IMR-90 (cell line): ENCODE measurements around the gene GNAT2. TPM values are rescaled to one million over a fixed set of nuclear protein-coding genes. Genes with fewer than 3 reads are reported as not detected.
A peak's percentile ranks its signal among the peaks of the same experiment; 100 is the strongest.

Experiments
- ATAC-seq: fragments of 200-7000 bp; cut with Tn5 transposase; 2 replicates; pipeline ENCODE4 v1.9.1; 2020; ENCODE audit warnings: low read depth, mild to moderate bottlenecking, moderate library complexity
- BruUV-seq: library from RNA; stranded (reverse); fragments of 400-500 nt; replicated peaks from 2 replicates; lab custom pipeline; 2021; lab: Mats Ljungman, UMichigan
- CTCF ChIA-PET: fragments of 300-600 bp; formaldehyde crosslinking; extraction: SDS; loops from one replicate; lab custom pipeline; 2021; ENCODE audit warnings: antibody characterized with exemption; lab: Yijun Ruan, JAX
- POLR2A ChIA-PET: fragments of 300-600 bp; sonication (Branson Sonifier 250); formaldehyde crosslinking; loops from one replicate; lab custom pipeline; 2022; ENCODE audit warnings: antibody characterized with exemption; ENCODE audit not compliant: unreplicated experiment; lab: Charles Lee
- DNase-seq: peaks from one replicate; pipeline ENCODE4 v3.0.0; 2013
- H2AFZ ChIP-seq: replicated peaks from 2 replicates; pipeline ENCODE3; 2013; ENCODE audit warnings: low read length, mild to moderate bottlenecking; ENCODE audit not compliant: poor library complexity
- H2AK5ac ChIP-seq: 2 replicates; pipeline ENCODE4 v1.6.1; 2013; ENCODE audit warnings: low read depth, low read length, inconsistent platforms
- H2AK9ac ChIP-seq: replicated peaks from 2 replicates; pipeline ENCODE3; 2013; ENCODE audit warnings: mild to moderate bottlenecking, low read depth, low read length, moderate library complexity; ENCODE audit not compliant: poor library complexity
- H2BK120ac ChIP-seq: 2 replicates; pipeline ENCODE4 v1.6.1; 2013; ENCODE audit warnings: low read depth, low read length, inconsistent platforms
- H2BK15ac ChIP-seq: 3 replicates; pipeline ENCODE4 v1.6.1; 2013; ENCODE audit warnings: low read depth, low read length, inconsistent platforms
- H2BK20ac ChIP-seq: 2 replicates; pipeline ENCODE4 v1.6.1; 2013; ENCODE audit warnings: low read depth, mild to moderate bottlenecking, inconsistent platforms, low read length, moderate library complexity
- H2BK5ac ChIP-seq: 2 replicates; pipeline ENCODE4 v1.6.1; 2013; ENCODE audit warnings: mild to moderate bottlenecking, low read depth, low read length, inconsistent platforms; ENCODE audit not compliant: poor library complexity, severe bottlenecking
- H3K14ac ChIP-seq: replicated peaks from 2 replicates; pipeline ENCODE4 v1.6.1; 2013; ENCODE audit warnings: low read depth, low read length, inconsistent platforms
- H3K18ac ChIP-seq: 2 replicates; pipeline ENCODE4 v1.6.1; 2013; ENCODE audit warnings: low read depth, low read length, control low read depth
- H3K23ac ChIP-seq: 2 replicates; pipeline ENCODE4 v1.6.1; 2013; ENCODE audit warnings: low read depth, low read length, inconsistent platforms
- H3K27ac ChIP-seq: 2 replicates; pipeline ENCODE4 v1.5.1; 2013; ENCODE audit warnings: mild to moderate bottlenecking, control low read depth, low read length; ENCODE audit not compliant: insufficient read depth
- H3K27me3 ChIP-seq: 2 replicates; pipeline ENCODE4 v1.6.1; 2013; ENCODE audit warnings: low read length; ENCODE audit not compliant: control insufficient read depth, insufficient read depth
- H3K36me3 ChIP-seq: 2 replicates; pipeline ENCODE4 v1.6.1; 2013; ENCODE audit warnings: low read length, mixed read lengths; ENCODE audit not compliant: control insufficient read depth, insufficient read depth
- H3K4ac ChIP-seq: 2 replicates; pipeline ENCODE4 v1.6.1; 2013; ENCODE audit warnings: low read depth, low read length, inconsistent platforms
- H3K4me1 ChIP-seq: 2 replicates; pipeline ENCODE4 v1.6.1; 2013; ENCODE audit warnings: low read length, mixed read lengths; ENCODE audit not compliant: control insufficient read depth, insufficient read depth
- H3K4me2 ChIP-seq: 2 replicates; pipeline ENCODE4 v1.6.1; 2013; ENCODE audit warnings: low read depth, mild to moderate bottlenecking, control low read depth, low read length, moderate library complexity
- H3K4me3 ChIP-seq: 2 replicates; pipeline ENCODE4 v1.5.1; 2013; ENCODE audit warnings: low read depth, mild to moderate bottlenecking, control low read depth, low read length, moderate library complexity; ENCODE audit not compliant: insufficient read depth
- H3K56ac ChIP-seq: 2 replicates; pipeline ENCODE4 v1.6.1; 2013; ENCODE audit warnings: low read length, inconsistent platforms; ENCODE audit not compliant: insufficient read depth; ENCODE audit errors: extremely low read depth
- H3K79me1 ChIP-seq, 2 experiments: 2 replicates each; pipeline ENCODE4 v1.6.1; 2013; ENCODE audit warnings: low read length in 2 of 2, inconsistent platforms in 1 of 2, low read depth in 1 of 2
- H3K9ac ChIP-seq: 2 replicates; pipeline ENCODE4 v1.6.1; 2013; ENCODE audit warnings: low read depth, low read length, control low read depth
- H3K9me1 ChIP-seq: 2 replicates; pipeline ENCODE4 v1.6.1; 2013; ENCODE audit warnings: low read length, inconsistent platforms; ENCODE audit not compliant: insufficient read depth
- H3K9me3 ChIP-seq: 2 replicates; pipeline ENCODE4 v1.6.1; 2013; ENCODE audit warnings: low read length; ENCODE audit not compliant: control insufficient read depth, insufficient read depth
- H4K20me1 ChIP-seq: 2 replicates; pipeline ENCODE4 v1.6.1; 2013; ENCODE audit warnings: low read length, inconsistent platforms; ENCODE audit not compliant: insufficient read depth
- H4K5ac ChIP-seq: 2 replicates; pipeline ENCODE4 v1.6.1; 2013; ENCODE audit warnings: mild to moderate bottlenecking, low read depth, low read length, control low read depth
- H4K8ac ChIP-seq, 2 experiments: 2 replicates each; pipeline ENCODE4 v1.6.1; 2013; ENCODE audit warnings: low read depth in 2 of 2, low read length in 2 of 2, control low read depth in 1 of 2, inconsistent platforms in 1 of 2
- H4K91ac ChIP-seq: 2 replicates; pipeline ENCODE4 v1.6.1; 2013; ENCODE audit warnings: low read depth, low read length, inconsistent platforms; ENCODE audit not compliant: insufficient read depth
- CEBPB ChIP-seq: IDR thresholded peaks from 2 replicates; pipeline ENCODE4 v1.6.1; 2012; ENCODE audit warnings: low read depth, low read length, improper control_type of control experiment
- POLR2A ChIP-seq: IDR thresholded peaks from 2 replicates; pipeline ENCODE4 v1.6.1; 2012; ENCODE audit warnings: mild to moderate bottlenecking, low read depth, low read length
- WGBS, 2 experiments: methylation state at CpG; one replicate each; pipeline versions ENCODE4 v1.1.5 to v1.1.7; 2013; ENCODE audit warnings: missing lambda C conversion rate in 2 of 2; ENCODE audit not compliant: insufficient read length in 1 of 2; ENCODE audit errors: extremely low coverage in 2 of 2; 5-methylcytosine and 5-hydroxymethylcytosine counted together
- dilution Hi-C: fragments of 300-500 bp; cut with HindIII; formaldehyde crosslinking; loops from one replicate; pipeline ENCODE4 v1.14.3; 2018; ENCODE audit warnings: low sequenced_read_pairs; ENCODE audit not compliant: unreplicated experiment
- in situ Hi-C: fragments of 300-500 bp; cut with MboI; formaldehyde crosslinking; loops from 3 replicates; pipeline ENCODE4 v1.14.3; 2019; ENCODE audit warnings: low sequenced_read_pairs, inconsistent platforms, mixed read lengths
- intact Hi-C: fragments of 100-400 bp; cut with micrococcal nuclease; formaldehyde crosslinking; loops from 2 replicates; pipeline ENCODE4 v1.10.0; 2022
- polyA plus RNA-seq, 3 experiments: library from polyadenylated mRNA; depleted of rRNA; stranded (reverse); fragments of >200 nt; gene quantifications; 2 replicates each; pipeline ENCODE4 v1.2.3, GENCODE V29; 2012; ENCODE audit warnings: low replicate concordance in 1 of 3
- total RNA-seq: library from RNA; depleted of rRNA; stranded (reverse); fragments of >200 nt; gene quantifications from 2 replicates; pipeline ENCODE4 v1.2.3, GENCODE V29; 2012

GNAT2 gene
- total and polyA plus RNA-seq, 2 of the 4 experiments (the other 2 are of a cell fraction) = 0.17 to 0.36 TPM

GRCh38 chr1:109595531-109595930, 23.9 kb downstream of the GNAT2 start:
- ChIA-PET CTCF (interaction anchor here (1.0 to 1.8 kb wide), 3 partner anchors 16 to 44 kb away, joined by 3 to 4 read pairs (median 3); no protein-coding TSS in a partner anchor), POLR2A (interaction anchor here (0.9 kb wide), 1 partner anchor 16 kb away, joined by 3 read pairs; no protein-coding TSS in a partner anchor)
- Histone ChIP-seq H3K23ac (peak overlapping the region; percentile 95), H4K5ac (peak overlapping the region; percentile 99), H2AK5ac (peak overlapping the region; percentile 89; the same call in 1 of the 2 replicates), H4K91ac (peak overlapping the region; percentile 86; the same call in 1 of the 2 replicates), H3K9me1 (peaks cover 9% of the 10 kb centered on the region; the same call in 1 of the 2 replicates), H3K79me1 (peaks cover 14 to 57% of the 10 kb centered on the region in 2 experiments; a peak in 3 of 4 replicates), H3K9ac (peak overlapping the region; percentile 50; the same call in 1 of the 2 replicates), H2BK5ac (peak overlapping the region; percentile 98), H3K27me3 (no peaks in the 10 kb centered on the region), H3K36me3 (peaks cover 20% of the 10 kb centered on the region), H3K4me2 (peak overlapping the region; percentile 88), H2AFZ (no peak overlapping the region), H3K4me3 (no peak overlapping the region), H3K18ac (peak overlapping the region; percentile 100), H2BK20ac (no peak overlapping the region; the same call in 1 of the 2 replicates), H3K27ac (peak overlapping the region; percentile 83), H2BK15ac (peak overlapping the region; percentile 97; the same call in 1 of the 3 replicates), H3K4ac (peak overlapping the region; percentile 89; the same call in 1 of the 2 replicates), H3K9me3 (no peaks in the 10 kb centered on the region), H4K8ac (peak overlapping the region; percentile 46 to 83), H4K20me1 (no peaks in the 10 kb centered on the region), H2AK9ac (no peak overlapping the region), H3K56ac (peak overlapping the region; percentile 90; the same call in 1 of the 2 replicates), H3K14ac (peak overlapping the region; percentile 98), H3K4me1 (peaks cover 13% of the 10 kb centered on the region), H2BK120ac (peak overlapping the region; percentile 95; the same call in 1 of the 2 replicates)
- no TSS peak for BruUV-seq
- intact Hi-C loops (loop anchor here (5.0 kb wide), 1 partner anchor 33 kb away; no protein-coding TSS in a partner anchor), dilution Hi-C loops (no loop called here), in situ Hi-C loops (no loop called here)
- WGBS, 2 experiments = no CpG with 5 or more reads among the region's 2 CpGs
- ATAC-seq (peak; percentile 71), DNase-seq (peak; percentile 55)
- TF ChIP-seq CEBPB (peak; percentile 80), POLR2A (no peak)
